AG04450 (cell line): ENCODE data around the gene RAX. TPM values are rescaled to one million over a fixed set of nuclear protein-coding genes. Genes with fewer than 3 reads are reported as not detected.

Source experiments
- polyA plus RNA-seq: library from polyadenylated mRNA; depleted of rRNA; stranded (reverse); fragments of >200 nt; gene quantifications from 2 replicates; pipeline ENCODE4 v1.2.3, GENCODE V29; 2011; rRNA removed

RAX gene
- polyA plus RNA-seq, 1 experiment = not detected

Other genes starting within 250 kb of the RAX start
- 13.9 and 19.7 TPM in 2 replicates for gene SEC11C, start 133.6 kb downstream of the RAX start, polyA plus RNA-seq
- gene GRP, start 53.3 kb downstream of the RAX start, polyA plus RNA-seq = not detected in 2 replicates
- gene CPLX4, start 45.2 kb upstream of the RAX start, polyA plus RNA-seq = not detected in 2 replicates
- gene LMAN1, start 85.8 kb upstream of the RAX start, polyA plus RNA-seq = 110 and 159 TPM in 2 replicates